SK-N-SH (cell line): ENCODE measurements around the gene CCR5. TPM values are rescaled to one million over a fixed set of nuclear protein-coding genes. Genes with fewer than 3 reads are reported as not detected.
A peak's percentile ranks its signal among the peaks of the same experiment; 100 is the strongest.

Source experiments
- CTCF ChIA-PET: fragments of 300-600, 350-600 bp; formaldehyde crosslinking; extraction: SDS; loops from one replicate; lab custom pipeline; 2021; lab: Yijun Ruan, JAX
- POLR2A ChIA-PET: fragments of 350-600 bp; sonication (Branson Sonifier 250); formaldehyde crosslinking; extraction: SDS; loops from one replicate; lab custom pipeline; 2020; ENCODE audit warnings: antibody characterized with exemption, inconsistent platforms; lab: Yijun Ruan, JAX
- DNase-seq: peaks from one replicate; pipeline ENCODE4 v3.0.0; 2012
- H2AFZ ChIP-seq: fragments of 200-600 bp; sonication (generic); 2 replicates; pipeline ENCODE4 v1.8.1; 2016; ENCODE audit warnings: antibody characterized with exemption, mild to moderate bottlenecking, low read depth
- H3F3A ChIP-seq: fragments of 200-600 bp; sonication (generic); replicated peaks from 2 replicates; pipeline ENCODE3; 2016; ENCODE audit warnings: antibody characterized with exemption, mild to moderate bottlenecking; ENCODE audit not compliant: insufficient read depth
- H3K27ac ChIP-seq, 2 experiments: fragments of 200-500 bp in 1 of 2; fragments of 200-600 bp in 1 of 2; sonication (Bioruptor generic) in 1 of 2; sonication (generic), shearing (Covaris generic) in 1 of 2; 2 replicates each; pipeline versions ENCODE4 v1.5.1 to v1.6.1; 2014 to 2016; ENCODE audit warnings: low read depth in 2 of 2, inconsistent platforms in 1 of 2, low read length in 1 of 2, mild to moderate bottlenecking in 1 of 2, mixed read lengths in 1 of 2
- H3K27me3 ChIP-seq: fragments of 200-600 bp; sonication (generic), shearing (Covaris generic); 2 replicates; pipeline ENCODE4 v1.6.1; 2016; ENCODE audit warnings: mixed run types; ENCODE audit not compliant: insufficient read depth
- H3K36me3 ChIP-seq, 2 experiments: fragments of 200-500 bp in 1 of 2; fragments of 200-600 bp in 1 of 2; sonication (Bioruptor generic) in 1 of 2; sonication (generic) in 1 of 2; replicated peaks in 1 of 2; 2 replicates each; pipeline versions ENCODE3 to v1.5.1; 2014 to 2016; ENCODE audit warnings: low read length in 1 of 2, mild to moderate bottlenecking in 1 of 2; ENCODE audit not compliant: insufficient read depth in 2 of 2, control insufficient read depth in 1 of 2
- H3K4me1 ChIP-seq, 2 experiments: fragments of 200-500 bp in 1 of 2; fragments of 200-600 bp in 1 of 2; sonication (Bioruptor generic) in 1 of 2; sonication (generic), shearing (Covaris generic) in 1 of 2; 2 replicates each; pipeline versions ENCODE4 v1.5.1 to v1.6.1; 2014 to 2016; ENCODE audit warnings: low read depth in 1 of 2, low read length in 1 of 2, mixed run types in 1 of 2; ENCODE audit not compliant: insufficient read depth in 2 of 2, control insufficient read depth in 1 of 2
- H3K4me2 ChIP-seq: fragments of 200-600 bp; sonication (generic), shearing (Covaris generic); 2 replicates; pipeline ENCODE4 v1.6.1; 2017; ENCODE audit warnings: mixed run types
- H3K4me3 ChIP-seq, 2 experiments: fragments of 200-500 bp in 1 of 2; fragments of 200-600 bp in 1 of 2; sonication (Bioruptor generic) in 1 of 2; sonication (generic), shearing (Covaris generic) in 1 of 2; 2 replicates each; pipeline versions ENCODE4 v1.5.1 to v1.8.1; 2014 to 2016; ENCODE audit warnings: low read depth in 2 of 2, inconsistent platforms in 1 of 2, low read length in 1 of 2, mild to moderate bottlenecking in 1 of 2, mixed read lengths in 1 of 2, moderate library complexity in 1 of 2
- H3K79me2 ChIP-seq: fragments of 200-600 bp; sonication (generic); 2 replicates; pipeline ENCODE4 v1.8.1; 2017; ENCODE audit warnings: mild to moderate bottlenecking; ENCODE audit not compliant: insufficient read depth
- H3K9ac ChIP-seq: fragments of 200-600 bp; sonication (generic); 2 replicates; pipeline ENCODE4 v1.6.1; 2017; ENCODE audit warnings: mixed run types
- H3K9me2 ChIP-seq: fragments of 200-600 bp; sonication (generic); 2 replicates; pipeline ENCODE4 v1.6.1; 2017; ENCODE audit warnings: mixed run types
- H3K9me3 ChIP-seq: fragments of 200-600 bp; sonication (generic); 2 replicates; pipeline ENCODE4 v1.6.1; 2017; ENCODE audit warnings: mixed run types, mild to moderate bottlenecking, moderate library complexity
- H4K20me1 ChIP-seq: fragments of 200-600 bp; sonication (generic); 2 replicates; pipeline ENCODE4 v1.6.1; 2017; ENCODE audit warnings: mild to moderate bottlenecking, mixed run types; ENCODE audit not compliant: insufficient read depth
- CHD2 ChIP-seq: fragments of 150-350 bp; IDR thresholded peaks from 2 replicates; pipeline ENCODE4 v1.6.1; 2018; ENCODE audit warnings: low read length; ENCODE audit not compliant: partially characterized antibody
- FOSL2 ChIP-seq: IDR thresholded peaks from 2 replicates; pipeline ENCODE4 v1.4.0; 2012; ENCODE audit warnings: low read depth, mild to moderate bottlenecking, moderate library complexity, borderline replicate concordance
- GABPA ChIP-seq: IDR thresholded peaks from 2 replicates; pipeline ENCODE4 v1.4.0; 2012; ENCODE audit warnings: low read depth, mild to moderate bottlenecking
- JUND ChIP-seq: IDR thresholded peaks from 2 replicates; pipeline ENCODE4 v1.4.0; 2012
- MXI1 ChIP-seq: IDR thresholded peaks from 2 replicates; pipeline ENCODE4 v1.6.1; 2012; ENCODE audit warnings: mild to moderate bottlenecking, low read depth, low read length, improper control_type of control experiment
- NRF1 ChIP-seq: IDR thresholded peaks from 2 replicates; pipeline ENCODE4 v1.6.1; 2012; ENCODE audit warnings: low read depth, mild to moderate bottlenecking, low read length
- POLR2AphosphoS5 ChIP-seq: IDR thresholded peaks from 2 replicates; pipeline ENCODE4 v1.6.1; 2012; ENCODE audit warnings: low read depth, low read length
- RCOR1 ChIP-seq: fragments of 150-350 bp; IDR thresholded peaks from 2 replicates; pipeline ENCODE4 v1.6.1; 2017; ENCODE audit warnings: antibody characterized with exemption, low read length
- RFX5 ChIP-seq: IDR thresholded peaks from 2 replicates; pipeline ENCODE4 v1.6.1; 2012; ENCODE audit warnings: mild to moderate bottlenecking, improper control_type of control experiment, low read length
- SMC3 ChIP-seq: IDR thresholded peaks from 2 replicates; pipeline ENCODE4 v1.6.1; 2012; ENCODE audit warnings: low read depth, low read length, improper control_type of control experiment
- TAF1 ChIP-seq: IDR thresholded peaks from 2 replicates; pipeline ENCODE4 v1.6.1; 2012; ENCODE audit warnings: low read depth, mild to moderate bottlenecking, low read length, moderate library complexity, borderline replicate concordance
- TCF12 ChIP-seq: IDR thresholded peaks from 2 replicates; pipeline ENCODE4 v1.4.0; 2012
- TEAD4 ChIP-seq: IDR thresholded peaks from 2 replicates; pipeline ENCODE4 v1.4.0; 2012; ENCODE audit warnings: mild to moderate bottlenecking, borderline replicate concordance; ENCODE audit not compliant: insufficient read depth
- WGBS: methylation state at CpG from one replicate; pipeline ENCODE4 v1.1.6; 2017; ENCODE audit warnings: low lambda C conversion rate; 5-methylcytosine and 5-hydroxymethylcytosine counted together
- polyA plus RNA-seq, 3 experiments: library from polyadenylated mRNA; depleted of rRNA; stranded (reverse); fragments of >200 nt; gene quantifications; 2 replicates each; pipeline ENCODE4 v1.2.3, GENCODE V29; 2012
- TF ChIP-seq, protein P1 (sequence below): IDR thresholded peaks from 2 replicates; pipeline ENCODE4; 2012
- TF ChIP-seq, protein P2 (sequence below): IDR thresholded peaks from 2 replicates; pipeline ENCODE4 v1.6.1; 2012; ENCODE audit warnings: mild to moderate bottlenecking, low read depth, low read length, moderate library complexity
- TF ChIP-seq, protein P3 (sequence below): IDR thresholded peaks from 2 replicates; pipeline ENCODE4 v1.4.0; 2012; ENCODE audit warnings: low read depth, borderline replicate concordance
- TF ChIP-seq, protein P4 (sequence below): IDR thresholded peaks from 2 replicates; pipeline ENCODE4 v1.4.0; 2012; ENCODE audit warnings: low read depth, borderline replicate concordance

The CCR5 gene
- polyA plus RNA-seq, 1 of the 3 experiments (the other 2 are of a cell fraction) = not detected

DNA sequence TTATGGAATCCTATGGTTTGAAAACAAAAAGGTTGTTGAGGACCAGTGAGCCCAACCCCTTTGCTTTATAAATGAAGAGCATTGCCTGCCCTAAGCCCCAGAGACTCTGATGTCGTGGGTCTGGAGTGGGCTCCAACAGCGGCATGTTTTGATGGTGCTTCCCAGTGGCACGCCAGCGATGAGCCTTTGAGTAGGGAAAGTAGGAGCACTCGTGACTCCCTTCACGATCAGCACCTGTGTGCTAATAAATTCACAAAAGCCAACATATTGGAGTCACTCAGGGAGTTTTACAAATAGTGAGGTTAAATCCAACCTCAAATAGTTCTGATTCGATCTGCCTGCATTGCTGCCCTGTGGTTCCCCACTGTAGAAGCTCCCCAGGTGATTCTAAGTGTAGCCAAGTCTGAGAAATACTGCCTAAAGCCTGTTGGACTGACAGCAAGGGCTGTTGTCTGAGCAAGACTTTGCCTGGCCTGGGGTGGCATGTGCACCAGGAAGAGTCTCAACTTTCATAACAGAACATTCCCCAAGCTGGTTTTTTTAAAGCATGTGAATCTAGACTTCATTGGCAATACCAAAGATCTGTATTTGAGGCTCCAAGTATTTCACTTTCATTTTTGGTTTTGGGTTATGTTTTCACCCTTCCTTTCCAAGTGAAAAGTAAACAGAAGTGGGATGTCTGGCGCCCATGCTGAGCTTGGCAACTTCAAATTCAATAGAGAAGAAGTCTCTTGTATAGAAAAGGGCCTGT, 9.9 kb downstream of the CCR5 start:
- Histone ChIP-seq H3K4me2 (peak overlapping the region; percentile 64), H3K9ac (no peak overlapping the region), H3K27me3 (peaks cover 43% of the 10 kb centered on the region; the same call in 1 of the 2 replicates), H3K4me3 (no peak overlapping the region), H2AFZ (no peak overlapping the region), H3K79me2 (no peaks in the 10 kb centered on the region), H4K20me1 (no peaks in the 10 kb centered on the region), H3K4me1 (no peaks in the 10 kb centered on the region; a peak in 1 of 4 replicates), H3K9me2 (no peaks in the 10 kb centered on the region), H3K27ac (no peak overlapping the region), H3K9me3 (no peaks in the 10 kb centered on the region), H3K36me3 (no peaks in the 10 kb centered on the region), H3F3A (no peaks in the 10 kb centered on the region)
- DNase-seq = no peak
- TF ChIP-seq MXI1 (no peak), TEAD4 (no peak), RFX5 (no peak), TAF1 (no peak), TCF12 (no peak)
- TF ChIP-seq, protein P1, sequence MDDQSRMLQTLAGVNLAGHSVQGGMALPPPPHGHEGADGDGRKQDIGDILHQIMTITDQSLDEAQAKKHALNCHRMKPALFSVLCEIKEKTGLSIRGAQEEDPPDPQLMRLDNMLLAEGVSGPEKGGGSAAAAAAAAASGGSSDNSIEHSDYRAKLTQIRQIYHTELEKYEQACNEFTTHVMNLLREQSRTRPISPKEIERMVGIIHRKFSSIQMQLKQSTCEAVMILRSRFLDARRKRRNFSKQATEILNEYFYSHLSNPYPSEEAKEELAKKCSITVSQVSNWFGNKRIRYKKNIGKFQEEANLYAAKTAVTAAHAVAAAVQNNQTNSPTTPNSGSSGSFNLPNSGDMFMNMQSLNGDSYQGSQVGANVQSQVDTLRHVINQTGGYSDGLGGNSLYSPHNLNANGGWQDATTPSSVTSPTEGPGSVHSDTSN = no peak
- TF ChIP-seq, protein P2, sequence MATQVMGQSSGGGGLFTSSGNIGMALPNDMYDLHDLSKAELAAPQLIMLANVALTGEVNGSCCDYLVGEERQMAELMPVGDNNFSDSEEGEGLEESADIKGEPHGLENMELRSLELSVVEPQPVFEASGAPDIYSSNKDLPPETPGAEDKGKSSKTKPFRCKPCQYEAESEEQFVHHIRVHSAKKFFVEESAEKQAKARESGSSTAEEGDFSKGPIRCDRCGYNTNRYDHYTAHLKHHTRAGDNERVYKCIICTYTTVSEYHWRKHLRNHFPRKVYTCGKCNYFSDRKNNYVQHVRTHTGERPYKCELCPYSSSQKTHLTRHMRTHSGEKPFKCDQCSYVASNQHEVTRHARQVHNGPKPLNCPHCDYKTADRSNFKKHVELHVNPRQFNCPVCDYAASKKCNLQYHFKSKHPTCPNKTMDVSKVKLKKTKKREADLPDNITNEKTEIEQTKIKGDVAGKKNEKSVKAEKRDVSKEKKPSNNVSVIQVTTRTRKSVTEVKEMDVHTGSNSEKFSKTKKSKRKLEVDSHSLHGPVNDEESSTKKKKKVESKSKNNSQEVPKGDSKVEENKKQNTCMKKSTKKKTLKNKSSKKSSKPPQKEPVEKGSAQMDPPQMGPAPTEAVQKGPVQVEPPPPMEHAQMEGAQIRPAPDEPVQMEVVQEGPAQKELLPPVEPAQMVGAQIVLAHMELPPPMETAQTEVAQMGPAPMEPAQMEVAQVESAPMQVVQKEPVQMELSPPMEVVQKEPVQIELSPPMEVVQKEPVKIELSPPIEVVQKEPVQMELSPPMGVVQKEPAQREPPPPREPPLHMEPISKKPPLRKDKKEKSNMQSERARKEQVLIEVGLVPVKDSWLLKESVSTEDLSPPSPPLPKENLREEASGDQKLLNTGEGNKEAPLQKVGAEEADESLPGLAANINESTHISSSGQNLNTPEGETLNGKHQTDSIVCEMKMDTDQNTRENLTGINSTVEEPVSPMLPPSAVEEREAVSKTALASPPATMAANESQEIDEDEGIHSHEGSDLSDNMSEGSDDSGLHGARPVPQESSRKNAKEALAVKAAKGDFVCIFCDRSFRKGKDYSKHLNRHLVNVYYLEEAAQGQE = no peak
- TF ChIP-seq, protein P3, sequence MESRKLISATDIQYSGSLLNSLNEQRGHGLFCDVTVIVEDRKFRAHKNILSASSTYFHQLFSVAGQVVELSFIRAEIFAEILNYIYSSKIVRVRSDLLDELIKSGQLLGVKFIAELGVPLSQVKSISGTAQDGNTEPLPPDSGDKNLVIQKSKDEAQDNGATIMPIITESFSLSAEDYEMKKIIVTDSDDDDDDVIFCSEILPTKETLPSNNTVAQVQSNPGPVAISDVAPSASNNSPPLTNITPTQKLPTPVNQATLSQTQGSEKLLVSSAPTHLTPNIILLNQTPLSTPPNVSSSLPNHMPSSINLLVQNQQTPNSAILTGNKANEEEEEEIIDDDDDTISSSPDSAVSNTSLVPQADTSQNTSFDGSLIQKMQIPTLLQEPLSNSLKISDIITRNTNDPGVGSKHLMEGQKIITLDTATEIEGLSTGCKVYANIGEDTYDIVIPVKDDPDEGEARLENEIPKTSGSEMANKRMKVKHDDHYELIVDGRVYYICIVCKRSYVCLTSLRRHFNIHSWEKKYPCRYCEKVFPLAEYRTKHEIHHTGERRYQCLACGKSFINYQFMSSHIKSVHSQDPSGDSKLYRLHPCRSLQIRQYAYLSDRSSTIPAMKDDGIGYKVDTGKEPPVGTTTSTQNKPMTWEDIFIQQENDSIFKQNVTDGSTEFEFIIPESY = no peak
- ChIA-PET POLR2A (no interaction called here), CTCF (no interaction called here)
- 33% methylated on average over 7 of the region's 8 CpGs for WGBS

DNA sequence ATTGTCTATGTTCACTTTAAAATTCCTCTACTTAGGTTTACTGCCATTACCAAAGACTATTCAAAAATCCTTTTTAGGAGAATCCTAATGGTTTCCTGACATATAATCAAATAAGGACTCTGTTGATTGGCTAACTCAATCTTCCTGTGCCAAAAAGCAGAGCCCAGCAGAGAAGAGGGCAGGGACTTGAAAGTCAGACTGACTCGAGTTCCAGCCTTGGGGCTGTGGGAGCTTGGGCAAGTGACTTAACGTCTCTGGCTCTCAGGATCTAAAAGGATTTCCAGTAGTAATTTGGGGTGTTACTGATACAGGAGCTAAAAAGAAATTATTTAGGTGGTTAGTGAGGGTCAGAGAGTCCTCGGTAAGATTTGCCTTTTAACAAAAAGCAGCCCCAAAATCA, 10.9 kb downstream of the CCR5 start:
- H3K27me3 ChIP-seq = peaks cover 40% of the 10 kb centered on the region; the same call in 1 of the 2 replicates
- H3K4me1 ChIP-seq = no peaks in the 10 kb centered on the region; a peak in 1 of 4 replicates
- H3K9me2 ChIP-seq = no peaks in the 10 kb centered on the region
- H3K27ac ChIP-seq = no peak overlapping the region
- WGBS = 0% methylated on average over 3 of the region's 3 CpGs
- ChIA-PET CTCF (no interaction called here), POLR2A (no interaction called here)
- H3K9me3 ChIP-seq = no peaks in the 10 kb centered on the region
- no peaks in the 10 kb centered on the region for H3F3A ChIP-seq
- no peak for DNase-seq
- no peaks in the 10 kb centered on the region for H4K20me1 ChIP-seq
- no peaks in the 10 kb centered on the region for H3K79me2 ChIP-seq
- no peak overlapping the region for H2AFZ ChIP-seq
- no peak overlapping the region for H3K4me3 ChIP-seq
- no peak overlapping the region for H3K4me2 ChIP-seq
- H3K36me3 ChIP-seq = no peaks in the 10 kb centered on the region
- H3K9ac ChIP-seq = no peak overlapping the region
- TF ChIP-seq POLR2AphosphoS5 = no peak
- no peak for TF ChIP-seq SMC3
- no peak for TF ChIP-seq GABPA
- TF ChIP-seq CHD2 = no peak
- no peak for TF ChIP-seq FOSL2
- TF ChIP-seq, protein P4, sequence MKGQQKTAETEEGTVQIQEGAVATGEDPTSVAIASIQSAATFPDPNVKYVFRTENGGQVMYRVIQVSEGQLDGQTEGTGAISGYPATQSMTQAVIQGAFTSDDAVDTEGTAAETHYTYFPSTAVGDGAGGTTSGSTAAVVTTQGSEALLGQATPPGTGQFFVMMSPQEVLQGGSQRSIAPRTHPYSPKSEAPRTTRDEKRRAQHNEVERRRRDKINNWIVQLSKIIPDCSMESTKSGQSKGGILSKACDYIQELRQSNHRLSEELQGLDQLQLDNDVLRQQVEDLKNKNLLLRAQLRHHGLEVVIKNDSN = no peak
- no peak for TF ChIP-seq NRF1
- no peak for TF ChIP-seq JUND
- no peak for TF ChIP-seq RCOR1
- TF ChIP-seq, protein P1 = no peak
